HK-2 (cell line): ENCODE results near the gene CTTN.
A peak's percentile ranks its signal among the peaks of the same experiment; 100 is the strongest.

ENCODE experiments used
- DNase-seq: peaks from one replicate; pipeline ENCODE4 v3.0.0-alpha.2; 2018; ENCODE audit not compliant: unreplicated experiment

Gene CTTN

GRCh38 chr11:70409871-70410270 lies 11.5 kb downstream of the CTTN start:
- no peak for DNase-seq

- no peak for DNase-seq
These were observed 12.2 kb downstream of the CTTN start for GRCh38 chr11:70410276-70411205.

GRCh38 chr11:70411713-70412452 lies 13.6 kb downstream of the CTTN start:
- DNase-seq: no peak

- DNase-seq: no peak
These were observed 14.8 kb downstream of the CTTN start for GRCh38 chr11:70413151-70413550.

GRCh38 chr11:70414341-70415100 lies 16.2 kb downstream of the CTTN start:
- DNase-seq: no peak

- no peak for DNase-seq
These were observed 16.9 kb downstream of the CTTN start for GRCh38 chr11:70415191-70415590.

- DNase-seq: no peak
These were observed 17.5 kb downstream of the CTTN start for GRCh38 chr11:70415642-70416395.

GRCh38 chr11:70416881-70417280 lies 18.6 kb downstream of the CTTN start:
- DNase-seq: no peak

- DNase-seq: no peak
These were observed 19.8 kb downstream of the CTTN start for GRCh38 chr11:70418130-70418529.

- DNase-seq: no peak
These were observed 21.1 kb downstream of the CTTN start for GRCh38 chr11:70419307-70420007.

GRCh38 chr11:70420008-70420464 lies 21.7 kb downstream of the CTTN start:
- peak; percentile 26 for DNase-seq

GRCh38 chr11:70420496-70420895 lies 22.2 kb downstream of the CTTN start:
- DNase-seq: no peak

GRCh38 chr11:70421123-70421522 lies 22.8 kb downstream of the CTTN start:
- DNase-seq: no peak

- no peak for DNase-seq
These were observed 24.6 kb downstream of the CTTN start for GRCh38 chr11:70422692-70423522.

GRCh38 chr11:70423523-70424505 lies 25.5 kb downstream of the CTTN start:
- peak; percentile 80 for DNase-seq

- DNase-seq: no peak
These were observed 26.5 kb downstream of the CTTN start for GRCh38 chr11:70424765-70425344.

GRCh38 chr11:70427436-70427835 lies 29.1 kb downstream of the CTTN start:
- DNase-seq: no peak
